ENCODE measurements around the gene ZNF468. TPM values are rescaled to one million over a fixed set of nuclear protein-coding genes. Genes with fewer than 3 reads are reported as not detected.
A peak's percentile ranks its signal among the peaks of the same experiment; 100 is the strongest.
"Not testable (repeated sequence)": the region's sequence is repeated elsewhere in the genome, so short reads cannot be mapped to it uniquely, and the experiment has no call there.

The ZNF468 gene
- polyA plus RNA-seq, 3 donors, result 6.2 to 16.1 (median 10.6) TPM

DNA sequence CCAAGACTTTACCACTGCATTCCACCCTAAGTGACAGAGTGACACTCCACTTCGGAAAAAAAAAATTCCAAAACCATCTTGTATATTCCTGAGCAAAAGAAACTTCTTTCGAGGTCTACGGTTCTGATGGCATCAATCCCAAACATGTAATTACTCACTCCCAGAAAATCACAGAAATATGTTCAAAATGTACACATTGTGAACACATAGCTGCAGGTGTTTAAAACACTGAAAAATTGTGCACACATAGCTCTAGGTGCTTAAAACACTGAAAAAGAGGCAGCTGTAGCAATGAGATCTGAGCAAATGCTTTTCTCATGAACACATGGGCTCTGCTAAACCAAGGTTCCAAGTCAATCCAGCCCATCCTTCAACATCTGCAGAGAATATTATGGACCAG lies 14.0 kb upstream of the ZNF468 start:
- Mint-ChIP-seq H3K9me3 (peaks cover 32 to 88% (median 61%) of the 10 kb centered on the region in 7 donors), H3K27me3 (ENCODE audit: low read depth in 3 of 3) (no peaks in the 10 kb centered on the region), H3K4me1 (no peaks in the 10 kb centered on the region), H3K4me3 (no peak overlapping the region), H3K27ac (no peak overlapping the region), H3K36me3 (peaks cover 0 to 3% of the 10 kb centered on the region in 2 donors)
- H3K27me3 ChIP-seq (ENCODE audit: control insufficient read depth in 2 of 2, insufficient read depth in 2 of 2, low read length in 2 of 2), result no peaks in the 10 kb centered on the region
- H3K4me2 ChIP-seq (replicated peaks; ENCODE audit: extremely low read depth, low read length, poor library complexity, severe bottlenecking), result no peak overlapping the region
- H3K79me2 ChIP-seq (ENCODE audit: insufficient read depth, low read length), result no peaks in the 10 kb centered on the region
- 100% methylated on average over 1 of the region's 3 CpGs for WGBS (ENCODE audit: insufficient coverage)
- intact Hi-C loops (cut with micrococcal nuclease), result no loop called here
- no peaks in the 10 kb centered on the region for H4K20me1 ChIP-seq (ENCODE audit: insufficient read depth, low read length)
- peaks cover 30 to 43% of the 10 kb centered on the region in 2 donors for H3K9me3 ChIP-seq (replicated peaks in 1 of 2; ENCODE audit: control insufficient read depth in 1 of 2, insufficient read depth in 1 of 2, low read length in 2 of 2)
- H3K4me3 ChIP-seq (replicated peaks in 1 of 3; ENCODE audit: low read depth in 2 of 3, low read length in 3 of 3), result no peak overlapping the region
- no peak for DNase-seq
- no peaks in the 10 kb centered on the region for H3K4me1 ChIP-seq (ENCODE audit: control insufficient read depth in 1 of 2, insufficient read depth in 2 of 2, low read length in 2 of 2)
- H3K27ac ChIP-seq (ENCODE audit: low read depth in 1 of 2, low read length in 2 of 2), result no peak overlapping the region
- TF ChIP-seq, protein P1, sequence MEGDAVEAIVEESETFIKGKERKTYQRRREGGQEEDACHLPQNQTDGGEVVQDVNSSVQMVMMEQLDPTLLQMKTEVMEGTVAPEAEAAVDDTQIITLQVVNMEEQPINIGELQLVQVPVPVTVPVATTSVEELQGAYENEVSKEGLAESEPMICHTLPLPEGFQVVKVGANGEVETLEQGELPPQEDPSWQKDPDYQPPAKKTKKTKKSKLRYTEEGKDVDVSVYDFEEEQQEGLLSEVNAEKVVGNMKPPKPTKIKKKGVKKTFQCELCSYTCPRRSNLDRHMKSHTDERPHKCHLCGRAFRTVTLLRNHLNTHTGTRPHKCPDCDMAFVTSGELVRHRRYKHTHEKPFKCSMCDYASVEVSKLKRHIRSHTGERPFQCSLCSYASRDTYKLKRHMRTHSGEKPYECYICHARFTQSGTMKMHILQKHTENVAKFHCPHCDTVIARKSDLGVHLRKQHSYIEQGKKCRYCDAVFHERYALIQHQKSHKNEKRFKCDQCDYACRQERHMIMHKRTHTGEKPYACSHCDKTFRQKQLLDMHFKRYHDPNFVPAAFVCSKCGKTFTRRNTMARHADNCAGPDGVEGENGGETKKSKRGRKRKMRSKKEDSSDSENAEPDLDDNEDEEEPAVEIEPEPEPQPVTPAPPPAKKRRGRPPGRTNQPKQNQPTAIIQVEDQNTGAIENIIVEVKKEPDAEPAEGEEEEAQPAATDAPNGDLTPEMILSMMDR (IDR thresholded peaks at IDR 0.05), result no peak
- no peaks in the 10 kb centered on the region for H3K36me3 ChIP-seq (replicated peaks in 1 of 2; ENCODE audit: control insufficient read depth in 1 of 2, insufficient read depth in 2 of 2, low read length in 2 of 2)
- H3K9ac ChIP-seq (ENCODE audit: insufficient read depth, low read length, poor library complexity, severe bottlenecking), result no peak overlapping the region
- H2AFZ ChIP-seq (ENCODE audit: insufficient read depth, low read depth, low read length, poor library complexity, severe bottlenecking), result no peak overlapping the region

DNA sequence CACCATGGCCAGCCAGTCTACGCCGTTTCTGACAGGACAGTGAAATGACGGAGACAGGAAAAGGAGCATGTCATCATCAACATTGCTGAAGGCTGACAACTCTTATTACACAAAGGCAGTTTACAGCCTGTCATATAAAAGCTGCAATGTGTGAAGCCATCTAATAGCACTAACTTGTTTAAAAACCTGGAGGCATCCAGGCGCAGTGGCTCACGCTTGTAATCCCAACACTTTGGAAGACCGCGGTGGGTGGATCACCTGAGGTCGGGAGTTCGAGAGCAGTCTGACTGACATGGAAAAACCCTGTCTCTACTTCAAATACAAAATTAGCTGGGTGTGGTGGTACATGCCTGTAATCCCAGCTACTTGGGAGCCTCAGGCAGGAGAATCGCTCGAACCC lies 10.6 kb upstream of the ZNF468 start:
- H3K4me1 ChIP-seq (ENCODE audit: control insufficient read depth in 1 of 2, insufficient read depth in 2 of 2, low read length in 2 of 2); H3K4me2 ChIP-seq (replicated peaks; ENCODE audit: extremely low read depth, low read length, poor library complexity, severe bottlenecking); H3K79me2 ChIP-seq (ENCODE audit: insufficient read depth, low read length); H4K20me1 ChIP-seq (ENCODE audit: insufficient read depth, low read length); intact Hi-C loops (cut with micrococcal nuclease); H3K27ac Mint-ChIP-seq; H3K4me3 Mint-ChIP-seq; H3K9ac ChIP-seq (ENCODE audit: insufficient read depth, low read length, poor library complexity, severe bottlenecking); H3K4me3 ChIP-seq (replicated peaks in 1 of 3; ENCODE audit: low read depth in 2 of 3, low read length in 3 of 3); H3K27me3 ChIP-seq (ENCODE audit: control insufficient read depth in 2 of 2, insufficient read depth in 2 of 2, low read length in 2 of 2); H3K36me3 Mint-ChIP-seq; H2AFZ ChIP-seq (ENCODE audit: insufficient read depth, low read depth, low read length, poor library complexity, severe bottlenecking); DNase-seq; H3K36me3 ChIP-seq (replicated peaks in 1 of 2; ENCODE audit: control insufficient read depth in 1 of 2, insufficient read depth in 2 of 2, low read length in 2 of 2); H3K27me3 Mint-ChIP-seq (ENCODE audit: low read depth in 3 of 3); H3K27ac ChIP-seq (ENCODE audit: low read depth in 1 of 2, low read length in 2 of 2); H3K4me1 Mint-ChIP-seq: not testable (repeated sequence)
- H3K9me3 Mint-ChIP-seq, result peaks cover 21 to 78% (median 61%) of the 10 kb centered on the region in 7 donors
- whole genome bisulfite sequencing (ENCODE audit: insufficient coverage), result 83% methylated on average over 4 of the region's 11 CpGs
- H3K9me3 ChIP-seq (replicated peaks in 1 of 2; ENCODE audit: control insufficient read depth in 1 of 2, insufficient read depth in 1 of 2, low read length in 2 of 2), result peaks cover 22 to 45% of the 10 kb centered on the region in 2 donors

DNA sequence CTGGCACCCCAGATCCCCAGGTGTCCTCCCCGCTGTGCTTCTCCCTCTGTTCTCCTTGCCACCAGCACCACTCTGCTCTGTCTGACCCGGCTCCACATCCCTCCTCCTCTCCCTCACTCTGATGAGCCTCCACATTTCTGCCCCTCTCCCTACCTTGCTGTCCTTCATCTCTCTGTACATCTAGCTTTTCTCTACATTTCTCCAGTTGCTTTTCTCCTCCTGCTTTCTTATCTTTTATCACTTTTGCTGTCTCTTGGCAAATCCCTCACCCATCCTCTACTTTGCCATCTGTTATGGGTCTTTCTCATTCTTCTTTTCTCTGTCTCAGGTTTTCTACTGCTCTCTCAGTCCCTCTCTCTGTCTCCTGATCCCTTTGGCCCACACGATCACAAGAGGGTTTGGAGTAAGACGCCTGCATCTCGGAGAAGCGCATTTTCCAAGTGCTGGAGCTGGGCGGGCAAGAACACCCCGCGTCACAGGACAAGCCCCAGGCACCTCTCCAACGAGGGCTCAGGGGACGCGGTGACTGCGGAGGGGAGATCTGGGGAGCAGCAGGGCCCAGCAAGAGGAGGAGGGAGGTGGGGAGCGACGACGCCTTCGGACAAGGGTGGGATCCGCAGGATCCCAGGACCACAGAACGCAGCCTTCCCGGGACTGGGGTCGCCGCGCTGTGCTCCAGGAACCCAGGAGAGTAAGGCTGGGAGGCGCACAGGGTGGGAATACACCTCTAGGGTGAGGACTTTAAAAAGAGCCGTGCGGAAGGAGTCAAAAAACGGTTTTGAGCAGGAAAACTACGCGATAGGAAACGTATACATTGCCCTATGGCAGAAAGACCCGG lies 660 bp downstream of the ZNF468 start:
- peak overlapping the region; percentile 38 to 81 for H3K27ac ChIP-seq (ENCODE audit: low read depth in 1 of 2, low read length in 2 of 2)
- peaks cover 21% of the 10 kb centered on the region for H3K4me1 Mint-ChIP-seq
- WGBS (ENCODE audit: insufficient coverage), result 0% methylated on average over 11 of the region's 31 CpGs
- H3K4me2 ChIP-seq (replicated peaks; ENCODE audit: extremely low read depth, low read length, poor library complexity, severe bottlenecking), result peak overlapping the region; percentile 96
- H3K27me3 Mint-ChIP-seq (ENCODE audit: low read depth in 3 of 3); H4K20me1 ChIP-seq (ENCODE audit: insufficient read depth, low read length); H3K79me2 ChIP-seq (ENCODE audit: insufficient read depth, low read length); H3K4me1 ChIP-seq (ENCODE audit: control insufficient read depth in 1 of 2, insufficient read depth in 2 of 2, low read length in 2 of 2); DNase-seq; H3K27me3 ChIP-seq (ENCODE audit: control insufficient read depth in 2 of 2, insufficient read depth in 2 of 2, low read length in 2 of 2): not testable (repeated sequence)
- H3K9me3 ChIP-seq (replicated peaks in 1 of 2; ENCODE audit: control insufficient read depth in 1 of 2, insufficient read depth in 1 of 2, low read length in 2 of 2), result peaks cover 33 to 41% of the 10 kb centered on the region in 2 donors
- peak overlapping the region; percentile 87 to 96 (median 92) for H3K27ac Mint-ChIP-seq
- H3K9me3 Mint-ChIP-seq, result peaks cover 22 to 65% (median 49%) of the 10 kb centered on the region in 7 donors
- peak overlapping the region; percentile 93 to 96 for H3K4me3 Mint-ChIP-seq
- H3K36me3 Mint-ChIP-seq, result peaks cover 20 to 41% of the 10 kb centered on the region in 2 donors
- H3K9ac ChIP-seq (ENCODE audit: insufficient read depth, low read length, poor library complexity, severe bottlenecking), result peak overlapping the region; percentile 75
- H3K4me3 ChIP-seq (replicated peaks in 1 of 3; ENCODE audit: low read depth in 2 of 3, low read length in 3 of 3), result peak overlapping the region; percentile 80 to 87 (median 83)
- intact Hi-C loops (cut with micrococcal nuclease), result loop anchor here in 1 of 2 donors (5.0 kb wide), 1 partner anchor 34 kb away; the partner anchor contains the start of gene ZNF28
- peak overlapping the region; percentile 89 for H2AFZ ChIP-seq (ENCODE audit: insufficient read depth, low read depth, low read length, poor library complexity, severe bottlenecking)
- H3K36me3 ChIP-seq (replicated peaks in 1 of 2; ENCODE audit: control insufficient read depth in 1 of 2, insufficient read depth in 2 of 2, low read length in 2 of 2), result peaks cover 20 to 28% of the 10 kb centered on the region in 2 donors

DNA sequence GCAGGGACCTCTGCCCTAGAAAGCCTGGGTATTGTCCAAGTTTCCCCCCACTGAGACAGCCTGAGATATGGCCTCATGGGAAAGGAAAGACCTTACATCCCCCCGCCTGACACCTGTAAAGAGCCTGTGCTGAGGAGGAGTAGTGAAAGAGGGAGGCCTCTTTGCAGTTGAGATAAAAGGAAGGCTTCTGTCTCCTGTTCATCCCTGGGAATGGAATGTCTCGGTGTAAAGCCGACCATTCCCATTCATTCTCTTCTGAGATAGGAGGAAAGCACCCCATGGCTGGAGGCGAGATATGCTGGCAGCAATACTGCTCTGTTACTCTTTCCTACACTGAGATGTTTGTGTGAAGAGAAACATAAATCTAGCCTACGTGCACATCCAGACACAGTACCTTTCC lies 10.1 kb downstream of the ZNF468 start:
- H4K20me1 ChIP-seq (ENCODE audit: insufficient read depth, low read length); H3K27ac ChIP-seq (ENCODE audit: low read depth in 1 of 2, low read length in 2 of 2); H3K4me1 Mint-ChIP-seq; H3K79me2 ChIP-seq (ENCODE audit: insufficient read depth, low read length); H3K27me3 ChIP-seq (ENCODE audit: control insufficient read depth in 2 of 2, insufficient read depth in 2 of 2, low read length in 2 of 2); H3K27ac Mint-ChIP-seq; intact Hi-C loops (cut with micrococcal nuclease); H2AFZ ChIP-seq (ENCODE audit: insufficient read depth, low read depth, low read length, poor library complexity, severe bottlenecking); H3K27me3 Mint-ChIP-seq (ENCODE audit: low read depth in 3 of 3); H3K4me3 Mint-ChIP-seq; DNase-seq; H3K4me2 ChIP-seq (replicated peaks; ENCODE audit: extremely low read depth, low read length, poor library complexity, severe bottlenecking); H3K9ac ChIP-seq (ENCODE audit: insufficient read depth, low read length, poor library complexity, severe bottlenecking); H3K4me3 ChIP-seq (replicated peaks in 1 of 3; ENCODE audit: low read depth in 2 of 3, low read length in 3 of 3); H3K4me1 ChIP-seq (ENCODE audit: control insufficient read depth in 1 of 2, insufficient read depth in 2 of 2, low read length in 2 of 2): not testable (repeated sequence)
- Mint-ChIP-seq H3K36me3 (peaks cover 90 to 98% of the 10 kb centered on the region in 2 donors), H3K9me3 (peaks cover 61 to 95% (median 86%) of the 10 kb centered on the region in 7 donors)
- peaks cover 81 to 88% of the 10 kb centered on the region in 2 donors for H3K9me3 ChIP-seq (replicated peaks in 1 of 2; ENCODE audit: control insufficient read depth in 1 of 2, insufficient read depth in 1 of 2, low read length in 2 of 2)
- WGBS (ENCODE audit: insufficient coverage), result no CpG with 5 or more reads among the region's 5 CpGs
- H3K36me3 ChIP-seq (replicated peaks in 1 of 2; ENCODE audit: control insufficient read depth in 1 of 2, insufficient read depth in 2 of 2, low read length in 2 of 2), result peaks cover 87 to 96% of the 10 kb centered on the region in 2 donors
